LNCAP (cell line): ENCODE results near the gene TNFRSF19.

ENCODE experiments used
- TF ChIP-seq, protein P1 (sequence below): fragments of 450-650 bp; IDR thresholded peaks from 2 replicates; pipeline ENCODE4 v1.5.1; 2017; ENCODE audit warnings: mild to moderate bottlenecking

The TNFRSF19 gene

DNA sequence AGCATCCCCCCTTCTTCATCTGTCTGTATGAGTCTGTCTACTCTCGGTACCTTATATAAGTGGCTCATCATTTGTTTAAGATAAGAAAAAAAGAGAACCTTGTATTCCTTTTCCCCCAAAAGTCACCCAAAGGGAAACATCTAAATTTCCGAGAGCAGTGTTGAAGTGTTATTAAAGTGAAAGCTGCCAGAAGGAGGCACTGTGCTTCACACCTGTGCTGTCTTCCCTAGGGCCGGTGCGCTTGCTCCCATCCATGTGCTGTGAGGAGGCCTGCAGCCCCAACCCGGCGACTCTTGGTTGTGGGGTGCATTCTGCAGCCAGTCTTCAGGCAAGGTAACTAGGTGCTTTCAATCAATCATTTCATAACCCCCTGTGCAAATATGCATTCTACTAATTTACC is 97.5 kb downstream of the TNFRSF19 start:
- TF ChIP-seq, protein P1, sequence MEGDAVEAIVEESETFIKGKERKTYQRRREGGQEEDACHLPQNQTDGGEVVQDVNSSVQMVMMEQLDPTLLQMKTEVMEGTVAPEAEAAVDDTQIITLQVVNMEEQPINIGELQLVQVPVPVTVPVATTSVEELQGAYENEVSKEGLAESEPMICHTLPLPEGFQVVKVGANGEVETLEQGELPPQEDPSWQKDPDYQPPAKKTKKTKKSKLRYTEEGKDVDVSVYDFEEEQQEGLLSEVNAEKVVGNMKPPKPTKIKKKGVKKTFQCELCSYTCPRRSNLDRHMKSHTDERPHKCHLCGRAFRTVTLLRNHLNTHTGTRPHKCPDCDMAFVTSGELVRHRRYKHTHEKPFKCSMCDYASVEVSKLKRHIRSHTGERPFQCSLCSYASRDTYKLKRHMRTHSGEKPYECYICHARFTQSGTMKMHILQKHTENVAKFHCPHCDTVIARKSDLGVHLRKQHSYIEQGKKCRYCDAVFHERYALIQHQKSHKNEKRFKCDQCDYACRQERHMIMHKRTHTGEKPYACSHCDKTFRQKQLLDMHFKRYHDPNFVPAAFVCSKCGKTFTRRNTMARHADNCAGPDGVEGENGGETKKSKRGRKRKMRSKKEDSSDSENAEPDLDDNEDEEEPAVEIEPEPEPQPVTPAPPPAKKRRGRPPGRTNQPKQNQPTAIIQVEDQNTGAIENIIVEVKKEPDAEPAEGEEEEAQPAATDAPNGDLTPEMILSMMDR, result no peak

DNA sequence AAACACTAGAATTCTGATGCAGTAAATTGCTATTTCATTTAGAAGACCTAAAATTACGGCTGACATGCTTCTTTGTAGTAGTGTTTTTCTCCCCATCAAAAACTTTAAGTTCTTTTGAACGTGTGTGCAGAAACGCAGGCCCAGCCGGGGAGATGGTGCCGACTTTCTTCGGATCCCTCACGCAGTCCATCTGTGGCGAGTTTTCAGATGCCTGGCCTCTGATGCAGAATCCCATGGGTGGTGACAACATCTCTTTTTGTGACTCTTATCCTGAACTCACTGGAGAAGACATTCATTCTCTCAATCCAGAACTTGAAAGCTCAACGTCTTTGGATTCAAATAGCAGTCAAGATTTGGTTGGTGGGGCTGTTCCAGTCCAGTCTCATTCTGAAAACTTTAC is 98.3 kb downstream of the TNFRSF19 start:
- TF ChIP-seq, protein P1, result no peak

DNA sequence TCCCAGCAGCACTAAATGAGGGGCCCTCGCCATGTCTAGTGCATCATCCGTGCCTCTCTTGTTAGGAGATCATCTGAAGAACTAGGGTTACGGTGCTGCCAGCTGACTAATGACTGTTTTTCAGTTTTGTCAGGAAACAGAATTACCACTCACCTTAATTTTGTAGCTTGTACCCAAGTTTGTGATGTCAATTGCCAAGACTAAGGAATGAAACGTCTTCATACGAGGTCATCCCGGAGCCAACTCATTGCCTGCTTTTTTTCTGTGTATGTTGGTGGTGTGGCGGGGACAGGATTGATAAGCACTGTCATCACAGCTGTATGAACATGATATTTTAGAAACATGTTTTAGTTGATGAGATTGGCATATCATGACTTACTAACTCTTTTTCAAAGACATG is 100.6 kb downstream of the TNFRSF19 start:
- TF ChIP-seq, protein P1, result no peak

DNA sequence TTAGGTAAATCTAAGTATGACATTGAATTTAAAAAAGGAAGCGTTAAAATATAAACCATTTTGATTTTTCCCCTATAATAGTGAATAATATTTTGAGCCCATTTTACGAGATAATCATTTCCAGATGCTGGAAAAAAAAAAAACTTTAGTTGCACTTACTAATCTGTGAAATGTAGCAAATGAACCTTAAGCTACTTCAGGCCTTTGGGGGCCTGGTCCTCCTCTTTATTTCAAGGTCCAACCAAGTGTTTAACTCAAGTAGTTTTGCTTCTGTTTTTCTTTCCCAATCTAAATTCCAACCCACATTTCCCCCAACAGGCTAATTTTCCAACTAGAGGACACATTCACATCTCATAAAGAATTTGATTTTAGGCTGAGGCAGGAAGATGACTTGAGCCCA is 101.2 kb downstream of the TNFRSF19 start:
- TF ChIP-seq, protein P1, result no peak

DNA sequence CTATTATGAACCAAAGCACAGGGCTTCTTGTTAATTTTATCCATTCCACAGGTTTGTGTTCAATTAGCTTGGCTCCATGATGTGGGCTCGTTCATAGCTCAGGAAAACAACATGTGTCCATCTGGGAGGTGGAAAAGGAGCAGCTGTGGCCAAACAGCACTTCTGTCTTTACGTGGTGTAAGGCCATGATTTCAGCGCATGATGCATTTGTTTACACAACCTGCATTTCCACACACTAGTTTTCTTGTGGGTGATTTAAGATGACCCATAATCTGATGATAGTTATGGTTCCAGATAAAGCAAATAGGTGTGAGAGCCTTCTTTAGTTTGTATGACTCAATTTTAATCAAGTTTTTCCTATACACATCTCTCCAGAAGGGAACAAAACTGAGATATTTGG is 101.7 kb downstream of the TNFRSF19 start:
- TF ChIP-seq, protein P1, result no peak

DNA sequence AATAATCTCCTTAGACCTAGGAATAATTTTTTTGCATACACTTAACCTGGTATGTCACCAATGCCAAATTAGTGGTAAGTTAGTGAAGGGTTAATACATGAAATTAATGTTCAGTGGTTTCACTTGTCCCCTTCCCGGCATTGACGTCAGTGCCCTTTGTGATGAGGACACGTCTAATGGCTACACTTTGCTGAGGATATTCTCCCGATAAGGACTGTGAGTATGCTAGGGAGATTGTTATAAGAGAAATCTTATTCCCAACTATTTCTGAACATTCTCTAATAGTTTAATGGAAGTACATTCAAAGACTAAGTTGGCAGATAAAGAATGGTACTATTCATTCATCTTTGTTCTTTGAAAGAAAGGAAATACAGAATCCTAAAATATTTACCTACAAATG is 102.4 kb downstream of the TNFRSF19 start:
- TF ChIP-seq, protein P1, result no peak

DNA sequence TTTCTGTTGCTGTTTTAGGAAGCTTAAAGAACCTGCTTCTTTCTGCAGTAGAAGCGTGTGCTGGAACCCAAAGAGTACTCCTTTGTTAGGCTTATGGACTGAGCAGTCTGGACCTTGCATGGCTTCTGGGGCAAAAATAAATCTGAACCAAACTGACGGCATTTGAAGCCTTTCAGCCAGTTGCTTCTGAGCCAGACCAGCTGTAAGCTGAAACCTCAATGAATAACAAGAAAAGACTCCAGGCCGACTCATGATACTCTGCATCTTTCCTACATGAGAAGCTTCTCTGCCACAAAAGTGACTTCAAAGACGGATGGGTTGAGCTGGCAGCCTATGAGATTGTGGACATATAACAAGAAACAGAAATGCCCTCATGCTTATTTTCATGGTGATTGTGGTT is 103.1 kb downstream of the TNFRSF19 start:
- TF ChIP-seq, protein P1, result no peak

DNA sequence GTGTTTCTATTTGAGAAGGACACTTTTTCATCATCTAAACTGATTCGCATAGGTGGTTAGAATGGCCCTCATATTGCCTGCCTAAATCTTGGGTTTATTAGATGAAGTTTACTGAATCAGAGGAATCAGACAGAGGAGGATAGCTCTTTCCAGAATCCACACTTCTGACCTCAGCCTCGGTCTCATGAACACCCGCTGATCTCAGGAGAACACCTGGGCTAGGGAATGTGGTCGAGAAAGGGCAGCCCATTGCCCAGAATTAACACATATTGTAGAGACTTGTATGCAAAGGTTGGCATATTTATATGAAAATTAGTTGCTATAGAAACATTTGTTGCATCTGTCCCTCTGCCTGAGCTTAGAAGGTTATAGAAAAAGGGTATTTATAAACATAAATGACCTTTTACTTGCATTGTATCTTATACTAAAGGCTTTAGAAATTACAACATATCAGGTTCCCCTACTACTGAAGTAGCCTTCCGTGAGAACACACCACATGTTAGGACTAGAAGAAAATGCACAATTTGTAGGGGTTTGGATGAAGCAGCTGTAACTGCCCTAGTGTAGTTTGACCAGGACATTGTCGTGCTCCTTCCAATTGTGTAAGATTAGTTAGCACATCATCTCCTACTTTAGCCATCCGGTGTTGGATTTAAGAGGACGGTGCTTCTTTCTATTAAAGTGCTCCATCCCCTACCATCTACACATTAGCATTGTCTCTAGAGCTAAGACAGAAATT is 103.8 kb downstream of the TNFRSF19 start:
- TF ChIP-seq, protein P1, result no peak
